Measurements from ENCODE around the gene ALK.

The ALK gene

GRCh38 chr2:29607038-29607420, 314.4 kb downstream of the ALK start:
- no peak for TF ChIP-seq CTCF (IDR thresholded peaks at IDR 0.05; ENCODE audit: control insufficient read depth, insufficient read depth, low read depth, low read length, missing control alignments)
- H3K4me3 ChIP-seq (ENCODE audit: control insufficient read depth, low read depth, low read length) = no peak overlapping the region
- no peak for DNase-seq (ENCODE audit: low read depth)

GRCh38 chr2:29606104-29607037, 315.0 kb downstream of the ALK start:
- no peak overlapping the region for H3K4me3 ChIP-seq (ENCODE audit: control insufficient read depth, low read depth, low read length)
- TF ChIP-seq CTCF (IDR thresholded peaks at IDR 0.05; ENCODE audit: control insufficient read depth, insufficient read depth, low read depth, low read length, missing control alignments) = no peak
- peak; percentile 60 for DNase-seq (ENCODE audit: low read depth)

GRCh38 chr2:29603341-29603740, 318.0 kb downstream of the ALK start:
- DNase-seq (ENCODE audit: low read depth) = no peak
- no peak for TF ChIP-seq CTCF (IDR thresholded peaks at IDR 0.05; ENCODE audit: control insufficient read depth, insufficient read depth, low read depth, low read length, missing control alignments)
- no peak overlapping the region for H3K4me3 ChIP-seq (ENCODE audit: control insufficient read depth, low read depth, low read length)

- DNase-seq (ENCODE audit: low read depth) = no peak
- H3K4me3 ChIP-seq (ENCODE audit: control insufficient read depth, low read depth, low read length) = no peak overlapping the region
These were observed 319.5 kb downstream of the ALK start for GRCh38 chr2:29601872-29602271.

GRCh38 chr2:29601321-29601720, 320.1 kb downstream of the ALK start:
- H3K4me3 ChIP-seq (ENCODE audit: control insufficient read depth, low read depth, low read length) = no peak overlapping the region
- TF ChIP-seq CTCF (IDR thresholded peaks at IDR 0.05; ENCODE audit: control insufficient read depth, insufficient read depth, low read depth, low read length, missing control alignments) = no peak
- no peak for DNase-seq (ENCODE audit: low read depth)

More at GRCh38 chr2:29601872-29602271, 319.5 kb downstream of the ALK start:
- no peak for TF ChIP-seq CTCF (IDR thresholded peaks at IDR 0.05; ENCODE audit: control insufficient read depth, insufficient read depth, low read depth, low read length, missing control alignments)

- no peak for DNase-seq (ENCODE audit: low read depth)
- TF ChIP-seq CTCF (IDR thresholded peaks at IDR 0.05; ENCODE audit: control insufficient read depth, insufficient read depth, low read depth, low read length, missing control alignments) = no peak
These were observed 321.4 kb downstream of the ALK start for GRCh38 chr2:29599946-29600345.

More at GRCh38 chr2:29599946-29600345, 321.4 kb downstream of the ALK start:
- H3K4me3 ChIP-seq (ENCODE audit: control insufficient read depth, low read depth, low read length) = no peak overlapping the region

Data from AG09309 (cell line).